GM19372 (cell line): ENCODE data around the gene CRADD.

Experiments
- ATAC-seq: cut with Tn5 transposase; IDR thresholded peaks from one replicate; pipeline ENCODE4 v1.9.1; 2021; ENCODE audit warnings: mild to moderate bottlenecking, low read depth, moderate library complexity; ENCODE audit not compliant: unreplicated experiment

The CRADD gene

DNA sequence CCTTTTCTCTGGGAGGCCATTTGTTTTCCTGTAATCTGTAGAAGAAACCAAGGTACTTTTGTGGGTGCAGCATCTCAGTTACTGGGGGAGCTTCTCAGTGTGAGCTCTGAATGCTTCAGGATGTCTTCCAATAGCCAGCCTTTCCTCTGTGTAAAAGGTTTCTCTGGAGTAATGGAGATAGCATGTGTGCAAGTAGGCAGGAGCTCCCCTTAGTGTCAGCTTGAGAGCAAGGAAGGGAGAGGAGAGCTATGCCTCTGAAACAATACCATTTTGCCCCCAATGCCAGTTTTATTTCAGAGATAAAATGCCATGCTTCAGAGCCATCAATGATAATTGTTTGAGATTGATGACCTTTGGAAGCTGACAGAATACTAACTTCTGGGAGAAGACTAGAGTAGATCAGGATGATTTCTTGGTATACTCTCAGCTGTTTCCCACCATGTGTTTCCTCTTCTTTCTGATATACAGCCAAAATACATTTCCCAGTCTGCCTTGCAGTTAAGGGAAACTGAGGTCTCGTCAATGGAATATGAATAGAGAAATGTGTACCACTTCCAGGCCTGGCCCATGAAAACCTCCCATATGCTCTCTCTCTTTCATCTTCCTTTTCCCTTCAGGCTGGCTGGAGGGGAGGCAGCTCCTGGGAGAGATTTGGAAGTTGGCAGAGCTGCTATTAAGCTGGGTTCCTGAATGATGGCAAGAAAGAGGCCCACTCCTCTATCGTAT lies 125.7 kb downstream of the CRADD start:
- ATAC-seq = no peak

- no peak for ATAC-seq
Observed at GRCh38 chr12:93803424-93803807, 126.2 kb downstream of the CRADD start.

DNA sequence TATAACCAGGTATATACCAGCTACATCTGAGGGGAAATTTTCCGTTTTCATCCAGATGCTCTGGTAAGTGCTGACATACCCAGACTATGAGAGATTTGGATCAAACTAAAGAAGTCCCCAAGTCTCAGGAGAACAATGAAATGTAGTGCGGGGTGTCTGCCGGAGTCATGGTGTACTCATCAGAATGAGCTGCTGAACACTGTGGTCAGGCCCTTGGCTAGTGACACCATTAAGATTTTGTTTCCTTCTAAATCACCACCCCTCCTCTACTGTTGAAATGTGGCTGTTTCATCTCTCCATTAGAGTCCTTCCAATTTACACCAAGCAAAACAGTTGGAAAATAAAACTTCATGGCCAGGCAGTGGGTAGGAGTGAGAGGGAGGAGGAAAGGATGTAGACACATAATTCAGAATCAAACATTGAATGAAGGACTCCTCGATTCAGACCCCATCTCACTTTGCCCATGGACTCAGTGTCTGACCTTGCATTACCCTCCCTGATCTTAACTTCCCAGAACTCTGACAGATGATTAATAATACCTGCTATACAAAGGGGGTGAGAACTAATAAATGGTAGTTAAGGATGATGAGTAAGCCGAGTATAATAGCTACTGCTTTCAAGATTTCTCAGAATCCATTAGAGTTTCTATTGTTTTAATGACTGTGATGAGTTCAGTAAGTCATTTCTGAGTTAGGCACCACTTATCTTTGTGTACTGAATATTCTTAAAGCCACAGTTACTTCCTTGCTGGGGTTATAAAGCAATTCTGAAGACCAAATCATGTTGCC lies 127.4 kb downstream of the CRADD start:
- no peak for ATAC-seq

GRCh38 chr12:93805736-93806141 lies 128.6 kb downstream of the CRADD start:
- ATAC-seq = no peak

DNA sequence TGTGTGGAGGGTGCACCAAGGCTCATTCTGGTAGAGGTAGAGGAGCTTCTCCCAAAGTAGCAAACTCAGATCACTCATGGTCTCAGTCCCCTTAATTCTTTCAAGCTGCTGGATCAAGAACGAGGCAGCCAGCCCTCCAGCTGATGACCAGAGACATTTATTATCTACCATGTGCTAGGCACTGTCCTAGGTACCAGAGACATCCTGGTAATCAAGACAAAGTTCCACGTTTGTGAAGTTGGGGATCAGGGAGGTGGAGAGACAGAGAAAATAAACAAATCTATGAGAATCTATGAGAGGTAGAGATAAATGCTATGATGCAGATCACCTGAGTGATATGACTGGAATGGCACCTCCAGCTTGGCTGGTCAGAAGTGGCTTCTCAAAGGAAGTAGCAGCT lies 130.2 kb downstream of the CRADD start:
- ATAC-seq = no peak

DNA sequence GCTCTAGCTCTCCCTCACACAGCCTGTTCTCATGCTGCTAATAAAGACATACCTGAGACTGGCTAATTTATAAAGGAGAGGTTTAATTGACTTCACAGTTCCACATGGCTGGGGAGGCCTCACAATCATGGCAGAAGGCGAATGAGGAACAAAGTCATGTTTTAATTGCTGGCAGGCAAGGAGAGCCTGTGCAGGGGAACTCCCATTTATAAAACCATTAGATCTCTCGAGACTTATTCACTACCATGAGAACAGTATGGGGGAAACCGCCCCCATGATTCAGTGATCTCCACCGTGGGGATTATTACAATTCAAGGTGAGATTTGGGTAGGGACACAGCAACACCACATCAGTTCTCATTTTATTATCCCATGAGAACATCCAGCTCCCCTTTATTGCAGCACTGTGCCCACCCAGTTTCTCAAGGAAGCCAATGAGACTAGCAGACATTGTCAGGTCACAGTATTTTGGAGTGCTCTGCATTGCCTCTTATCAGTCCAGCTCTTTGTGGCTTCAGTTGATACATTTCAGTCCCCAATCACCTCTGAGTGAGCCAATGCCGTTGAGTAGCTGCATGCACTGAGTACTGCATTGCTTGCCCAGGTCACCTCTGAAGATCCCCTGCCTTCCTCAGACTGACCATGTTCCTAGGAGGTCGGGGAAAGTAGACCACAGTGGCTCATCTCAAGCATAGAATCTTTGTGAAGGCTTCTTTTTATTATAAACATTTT lies 131.2 kb downstream of the CRADD start:
- no peak for ATAC-seq

GRCh38 chr12:93812626-93813025 lies 135.5 kb downstream of the CRADD start:
- no peak for ATAC-seq

DNA sequence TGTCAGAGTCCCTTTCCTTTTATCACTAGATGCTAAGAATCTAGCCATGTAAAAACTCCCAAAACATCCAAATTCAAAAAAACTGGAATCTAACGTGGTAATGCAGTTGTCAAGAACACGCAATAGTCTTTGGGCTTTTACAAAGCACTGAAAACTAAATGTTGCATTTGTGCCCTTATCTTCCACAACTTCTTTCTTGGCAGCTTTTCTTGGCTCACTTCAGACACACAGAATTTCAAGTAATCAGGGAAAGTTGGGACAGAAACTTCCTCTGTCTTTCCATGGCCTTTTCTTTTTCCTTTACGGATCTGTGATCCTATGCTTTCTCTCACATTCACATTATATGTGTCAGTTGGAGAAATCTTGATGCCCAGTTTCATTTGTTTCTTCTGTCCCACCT lies 136.0 kb downstream of the CRADD start:
- ATAC-seq = no peak

DNA sequence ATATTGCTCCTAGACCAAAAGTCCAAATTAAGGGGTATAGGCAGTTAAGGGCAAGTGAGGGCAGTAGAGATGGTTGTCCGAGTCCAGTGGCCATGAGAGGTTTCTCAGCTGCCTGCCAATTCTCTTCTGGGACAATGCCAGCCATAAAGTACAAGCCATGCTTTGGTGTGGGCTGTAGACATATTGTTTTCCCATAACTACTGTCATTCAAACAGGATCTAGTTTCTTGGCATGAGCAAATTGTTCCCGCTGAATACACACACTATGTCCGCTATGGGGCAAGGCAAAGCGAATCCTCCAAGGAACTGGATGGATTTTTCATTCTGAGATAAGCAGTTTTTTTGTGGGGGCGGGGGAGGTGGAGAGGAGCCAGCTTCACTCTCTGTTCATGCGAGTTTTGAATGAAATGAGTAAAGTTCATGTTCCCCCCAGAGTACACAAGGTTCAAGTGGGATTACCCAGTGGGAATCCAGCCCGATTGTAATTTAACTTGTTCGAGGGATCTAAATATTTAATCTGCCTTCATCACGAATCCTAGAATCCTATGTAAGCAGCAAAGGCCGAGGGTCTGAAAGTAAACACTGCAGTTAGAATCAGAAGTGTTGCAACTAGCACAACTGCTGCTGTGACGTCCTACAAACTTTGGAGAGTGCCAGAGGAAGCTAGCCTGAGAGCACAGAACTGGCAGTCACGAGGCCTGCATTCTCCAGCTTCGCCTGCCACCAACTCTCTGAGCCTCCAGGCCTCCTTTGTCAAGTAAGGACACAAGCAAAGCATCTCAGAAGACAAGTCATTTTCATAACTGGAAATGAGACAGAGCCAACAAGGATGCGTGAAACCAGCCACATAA lies 137.0 kb downstream of the CRADD start:
- no peak for ATAC-seq

DNA sequence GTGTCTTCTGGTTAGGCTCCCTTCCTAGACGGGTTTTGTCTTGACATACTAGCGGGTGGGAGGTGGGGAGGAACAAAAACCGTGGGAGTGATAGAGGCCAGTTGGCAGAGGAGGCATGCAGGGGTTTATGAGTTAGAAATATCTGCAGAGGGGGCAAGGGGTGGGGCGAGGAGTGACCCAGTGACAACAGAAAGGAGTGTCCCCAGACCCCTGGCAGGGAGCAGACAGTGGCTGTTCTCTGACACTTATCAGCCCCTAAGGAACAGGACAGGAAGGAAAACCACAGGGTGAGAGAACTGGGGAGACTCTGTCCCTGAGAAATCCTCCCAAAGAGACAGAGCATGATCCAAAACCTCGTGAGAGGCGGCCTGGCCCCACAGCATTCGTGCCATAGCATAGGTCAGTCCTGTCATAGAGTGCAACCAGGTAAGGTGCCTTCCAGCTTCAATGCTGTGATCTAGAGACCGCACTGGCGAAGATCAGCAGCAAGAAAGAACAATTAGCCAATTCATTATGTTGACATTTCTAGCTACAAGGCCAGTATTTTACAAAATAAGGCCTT lies 141.4 kb downstream of the CRADD start:
- no peak for ATAC-seq

DNA sequence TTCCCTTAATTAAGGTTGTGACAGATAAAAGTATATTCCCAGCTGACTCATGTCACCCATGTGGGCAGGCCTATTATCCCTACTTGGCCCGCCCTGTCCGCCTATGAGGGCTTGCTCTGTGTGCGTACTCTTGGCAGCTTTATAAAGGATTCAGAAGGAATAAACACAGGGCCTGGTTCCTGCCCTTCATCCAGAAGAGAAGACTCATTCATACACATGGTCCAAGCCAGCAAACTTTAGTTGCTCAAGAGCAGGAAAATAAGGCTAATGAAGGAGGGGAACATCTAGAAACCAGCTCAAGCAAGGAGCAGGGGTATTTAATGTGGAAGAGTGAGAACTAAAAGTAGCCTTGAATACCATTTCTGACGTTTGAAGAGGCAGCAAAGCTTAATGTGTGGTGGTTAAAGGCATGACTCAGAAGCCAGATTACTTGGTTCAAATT lies 141.9 kb downstream of the CRADD start:
- ATAC-seq = no peak

- no peak for ATAC-seq
Observed at GRCh38 chr12:93823616-93824391, 146.6 kb downstream of the CRADD start.

DNA sequence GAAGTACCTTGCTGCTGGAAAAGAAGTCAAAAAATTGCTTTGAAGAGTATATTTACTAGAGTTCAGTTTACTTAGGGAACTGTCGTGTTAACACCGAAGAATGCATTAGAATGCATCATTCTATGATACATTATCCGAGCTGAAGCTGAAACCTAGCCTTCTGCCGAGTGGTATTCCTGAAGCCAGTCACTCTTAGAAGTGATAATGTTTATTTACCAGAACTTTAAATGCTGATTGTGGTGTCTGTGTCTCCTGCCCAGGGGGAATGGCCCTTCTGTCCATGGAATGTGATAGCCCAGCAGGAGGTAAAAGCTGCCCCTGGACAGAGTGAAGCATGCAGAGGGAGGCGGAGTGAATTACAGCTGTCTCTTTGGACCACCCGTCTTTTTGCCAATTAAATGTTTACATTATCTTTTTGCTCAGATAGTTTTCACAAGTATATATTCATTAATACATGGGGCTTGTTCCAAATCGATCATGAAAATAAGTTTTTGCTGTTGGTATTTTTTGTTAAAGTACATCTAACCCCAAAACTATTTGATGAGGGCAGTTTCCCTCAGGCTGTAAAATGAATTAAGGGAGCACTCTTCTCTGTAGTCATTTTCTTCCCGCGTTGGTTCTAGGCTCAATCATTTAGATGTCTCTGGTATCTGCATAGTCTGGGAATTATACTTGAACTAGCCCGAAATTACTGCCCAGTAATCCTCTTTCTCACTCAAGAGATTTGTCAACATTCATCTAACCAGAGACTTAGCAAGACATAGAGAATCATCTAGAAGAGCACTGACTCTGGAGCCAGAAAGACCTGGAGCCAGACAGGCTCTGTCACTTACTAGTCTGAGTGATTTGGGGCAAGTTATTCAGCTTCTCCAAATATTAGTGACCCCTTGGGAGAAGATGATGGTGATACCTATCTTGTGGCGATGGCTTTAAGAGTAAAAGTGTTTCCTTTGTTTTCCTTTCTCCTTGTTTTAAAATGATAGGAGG lies 147.6 kb downstream of the CRADD start:
- no peak for ATAC-seq

DNA sequence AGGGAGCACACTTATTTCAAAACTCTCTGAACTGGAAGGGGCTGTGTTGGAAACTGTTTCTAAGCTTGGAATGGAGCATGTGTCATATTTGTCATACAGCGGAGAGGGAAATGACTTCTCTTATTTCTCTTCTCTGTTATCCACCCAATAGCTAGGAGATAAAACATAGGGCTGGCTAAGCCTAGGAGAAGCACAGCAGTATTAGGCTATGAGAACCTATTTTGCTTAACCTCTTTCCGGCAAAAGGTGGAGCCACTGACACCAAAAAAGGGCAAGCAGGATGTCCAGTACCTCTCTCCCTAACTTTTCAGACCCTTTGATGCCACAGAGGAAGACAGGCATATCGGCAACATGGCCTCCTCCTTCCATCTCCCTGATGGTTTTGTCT lies 148.3 kb downstream of the CRADD start:
- no peak for ATAC-seq

GRCh38 chr12:93825931-93826555 lies 148.9 kb downstream of the CRADD start:
- no peak for ATAC-seq

GRCh38 chr12:93827179-93827578 lies 150.0 kb downstream of the CRADD start:
- no peak for ATAC-seq

GRCh38 chr12:93827669-93828068 lies 150.5 kb downstream of the CRADD start:
- no peak for ATAC-seq

DNA sequence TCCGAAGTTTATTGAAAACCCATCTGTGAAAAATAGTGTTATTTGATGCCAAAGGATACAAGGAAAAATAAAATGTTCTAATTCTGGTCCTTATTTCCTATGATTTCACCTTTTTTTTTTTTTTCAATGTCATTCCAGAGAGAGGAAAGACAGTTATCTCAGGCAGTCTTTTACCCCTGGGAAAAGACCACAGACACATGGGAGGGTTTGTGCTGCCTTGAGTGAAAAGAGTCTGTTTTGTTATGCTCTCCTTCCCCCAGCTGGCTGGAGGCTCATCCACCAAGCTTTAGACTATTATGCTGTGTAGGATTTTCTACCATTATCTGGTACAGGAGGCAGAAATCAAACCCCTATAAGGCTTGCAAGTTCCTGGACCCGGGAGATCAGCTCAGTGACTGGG lies 151.8 kb downstream of the CRADD start:
- no peak for ATAC-seq
